WTC11 (cell line): ENCODE measurements around the gene CNTN5. TPM values are rescaled to one million over a fixed set of nuclear protein-coding genes. Genes with fewer than 3 reads are reported as not detected.

Source experiments
- ATAC-seq: fragments of 200-7000 bp; cut with Tn5 transposase; 2 replicates; pipeline ENCODE4 v1.10.0; 2021; ENCODE audit warnings: mild to moderate bottlenecking, moderate library complexity
- CTCF ChIA-PET: fragments of 300-600 bp; sonication (Branson Sonifier 250); formaldehyde crosslinking; loops from one replicate; lab custom pipeline; 2021; ENCODE audit warnings: antibody characterized with exemption; lab: Charles Lee
- POLR2A ChIA-PET: fragments of 350-600 bp; sonication (Branson Sonifier 250); formaldehyde crosslinking; loops from one replicate; lab custom pipeline; 2021; ENCODE audit warnings: antibody characterized with exemption; lab: Charles Lee
- DNase-seq: peaks from one replicate; pipeline ENCODE4 v3.0.0; 2021; ENCODE audit warnings: low spot score
- H3K27ac Mint-ChIP-seq: 2 replicates; pipeline ENCODE4 v1.8.0; 2021; ENCODE audit warnings: mixed read lengths
- H3K27me3 Mint-ChIP-seq: 2 replicates; pipeline ENCODE4 v1.8.0; 2021; ENCODE audit warnings: low read depth, mild to moderate bottlenecking, moderate library complexity, mixed read lengths
- H3K36me3 Mint-ChIP-seq: 2 replicates; pipeline ENCODE4 v1.8.0; 2021; ENCODE audit warnings: mixed read lengths
- H3K4me1 Mint-ChIP-seq: 2 replicates; pipeline ENCODE4 v1.8.0; 2022; ENCODE audit warnings: mixed read lengths
- H3K4me3 Mint-ChIP-seq: 2 replicates; pipeline ENCODE4 v1.8.0; 2021; ENCODE audit warnings: mild to moderate bottlenecking, moderate library complexity, mixed read lengths
- H3K9me3 Mint-ChIP-seq: 2 replicates; pipeline ENCODE4 v1.8.0; 2021; ENCODE audit warnings: mixed read lengths
- ATF1 ChIP-seq: sonication (generic); formaldehyde crosslinking; IDR thresholded peaks from 2 replicates; pipeline ENCODE4 v1.8.1; 2023; ENCODE audit warnings: mild to moderate bottlenecking, moderate library complexity, missing genetic modification reagents
- ELF4 ChIP-seq: sonication (generic); formaldehyde crosslinking; IDR thresholded peaks from 2 replicates; pipeline ENCODE4 v1.8.1; 2022; ENCODE audit warnings: low read depth, mild to moderate bottlenecking, moderate library complexity, missing genetic modification reagents
- FOXP1 ChIP-seq: sonication (generic); formaldehyde crosslinking; IDR thresholded peaks from 2 replicates; pipeline ENCODE4 v1.8.0; 2022; ENCODE audit warnings: missing genetic modification reagents, mild to moderate bottlenecking, moderate library complexity, borderline replicate concordance
- GTF2I ChIP-seq: fragments of 250-450 bp; sonication (Bioruptor Pico); conservative IDR thresholded peaks from 2 replicates; pipeline ENCODE4 v1.4.0; 2021; ENCODE audit warnings: mild to moderate bottlenecking
- MXD4 ChIP-seq: fragments of 250-450 bp; sonication (Bioruptor Pico); IDR thresholded peaks from 2 replicates; pipeline ENCODE4 v1.8.0; 2021; ENCODE audit warnings: mild to moderate bottlenecking, moderate library complexity, borderline replicate concordance
- NFATC4 ChIP-seq: fragments of 250-450 bp; sonication (Bioruptor Pico); IDR thresholded peaks from 2 replicates; pipeline ENCODE4 v1.9.0; 2021; ENCODE audit warnings: mild to moderate bottlenecking
- NFYB ChIP-seq: sonication (generic); formaldehyde crosslinking; conservative IDR thresholded peaks from 2 replicates; pipeline ENCODE4 v1.8.0; 2022; ENCODE audit warnings: low read depth, missing genetic modification reagents
- SOX15 ChIP-seq: fragments of 250-450 bp; sonication (Bioruptor Pico); IDR thresholded peaks from 2 replicates; pipeline ENCODE4 v1.9.0; 2021; ENCODE audit warnings: mild to moderate bottlenecking
- TEAD4 ChIP-seq: sonication (generic); formaldehyde crosslinking; IDR thresholded peaks from 2 replicates; pipeline ENCODE4 v1.8.0; 2022; ENCODE audit warnings: mild to moderate bottlenecking, missing genetic modification reagents
- ZNF232 ChIP-seq: sonication (generic); formaldehyde crosslinking; IDR thresholded peaks from 2 replicates; pipeline ENCODE4 v1.8.0; 2022; ENCODE audit warnings: mild to moderate bottlenecking, missing genetic modification reagents
- ZNF396 ChIP-seq: fragments of 250-450 bp; sonication (Bioruptor Pico); IDR thresholded peaks from 2 replicates; pipeline ENCODE4 v1.8.0; 2021; ENCODE audit warnings: mild to moderate bottlenecking, moderate library complexity, borderline replicate concordance
- total RNA-seq: library from RNA; stranded (reverse); gene quantifications from 3 replicates; pipeline ENCODE4 v1.2.3, GENCODE V29; 2021
- TF ChIP-seq, protein P1 (sequence below): sonication (generic); formaldehyde crosslinking; conservative IDR thresholded peaks from 2 replicates; pipeline ENCODE4 v1.8.1; 2023; ENCODE audit warnings: mild to moderate bottlenecking, low read depth, missing genetic modification reagents, moderate library complexity
- TF ChIP-seq, protein P2 (sequence below): fragments of 250-450 bp; sonication (Bioruptor Pico); IDR thresholded peaks from 2 replicates; pipeline ENCODE4 v1.8.0; 2021; ENCODE audit warnings: mild to moderate bottlenecking
- TF ChIP-seq, protein P3 (sequence below): sonication (generic); formaldehyde crosslinking; IDR thresholded peaks from 2 replicates; pipeline ENCODE4 v1.8.1; 2023; ENCODE audit warnings: mild to moderate bottlenecking, missing genetic modification reagents
- TF ChIP-seq, protein P4 (sequence below): sonication (generic); formaldehyde crosslinking; IDR thresholded peaks from 2 replicates; pipeline ENCODE4 v1.8.1; 2022; ENCODE audit warnings: mild to moderate bottlenecking, moderate library complexity, missing genetic modification reagents
- TF ChIP-seq, protein P5 (sequence below): fragments of 250-450 bp; sonication (Bioruptor Pico); IDR thresholded peaks from 2 replicates; pipeline ENCODE4 v1.9.0; 2021; ENCODE audit warnings: mild to moderate bottlenecking
- TF ChIP-seq, protein P6 (sequence below): sonication (generic); formaldehyde crosslinking; IDR thresholded peaks from 2 replicates; pipeline ENCODE4 v1.8.0; 2022; ENCODE audit warnings: mild to moderate bottlenecking, missing genetic modification reagents
- TF ChIP-seq, protein P7 (sequence below): fragments of 250-450 bp; sonication (Bioruptor Pico); IDR thresholded peaks from 2 replicates; pipeline ENCODE4 v1.9.0; 2021; ENCODE audit warnings: moderate library complexity, mild to moderate bottlenecking, inconsistent platforms, borderline replicate concordance

Gene CNTN5
- total RNA-seq, 1 experiment from 2014 or later, result 0.07 TPM

DNA sequence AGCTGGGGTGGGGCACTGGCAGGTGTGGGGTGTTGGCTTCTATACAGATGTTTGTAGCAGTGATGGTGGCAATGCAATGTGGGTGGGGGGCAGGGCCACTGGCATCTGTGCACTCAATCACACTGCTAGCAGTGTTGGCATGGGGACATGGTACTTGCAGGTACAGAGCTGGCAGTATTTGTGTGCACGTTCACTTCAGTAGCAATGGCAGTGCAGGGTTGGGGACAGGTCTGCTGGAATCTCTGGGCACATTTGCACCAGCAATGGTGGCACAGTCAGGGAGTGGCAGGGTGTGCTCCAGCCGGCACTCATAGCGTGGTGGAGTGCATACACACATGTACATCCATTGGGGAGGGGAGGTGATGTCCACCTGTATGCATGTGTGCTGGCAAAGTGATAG lies 775.2 kb downstream of the CNTN5 start:
- Mint-ChIP-seq H3K4me3 (no peak overlapping the region), H3K27ac (no peak overlapping the region), H3K4me1 (0 out of 2 replicates have a peak, but pooled peaks cover 4% of the 10 kb centered on the region), H3K27me3 (no peaks in the 10 kb centered on the region), H3K36me3 (no peaks in the 10 kb centered on the region), H3K9me3 (no peaks in the 10 kb centered on the region)
- DNase-seq (no peak), ATAC-seq (no peak)
- ChIA-PET POLR2A (no interaction called here), CTCF (no interaction called here)
- TF ChIP-seq MXD4 (CRISPR knock-in tag) (no peak), TEAD4 (CRISPR knock-in tag) (no peak), SOX15 (CRISPR knock-in tag) (no peak), ZNF232 (no peak), ELF4 (CRISPR knock-in tag) (no peak), ATF1 (no peak), GTF2I (CRISPR knock-in tag) (no peak), NFYB (CRISPR knock-in tag) (no peak), FOXP1 (CRISPR knock-in tag) (no peak), NFATC4 (CRISPR knock-in tag) (no peak), ZNF396 (CRISPR knock-in tag) (no peak)
- TF ChIP-seq, protein P1, sequence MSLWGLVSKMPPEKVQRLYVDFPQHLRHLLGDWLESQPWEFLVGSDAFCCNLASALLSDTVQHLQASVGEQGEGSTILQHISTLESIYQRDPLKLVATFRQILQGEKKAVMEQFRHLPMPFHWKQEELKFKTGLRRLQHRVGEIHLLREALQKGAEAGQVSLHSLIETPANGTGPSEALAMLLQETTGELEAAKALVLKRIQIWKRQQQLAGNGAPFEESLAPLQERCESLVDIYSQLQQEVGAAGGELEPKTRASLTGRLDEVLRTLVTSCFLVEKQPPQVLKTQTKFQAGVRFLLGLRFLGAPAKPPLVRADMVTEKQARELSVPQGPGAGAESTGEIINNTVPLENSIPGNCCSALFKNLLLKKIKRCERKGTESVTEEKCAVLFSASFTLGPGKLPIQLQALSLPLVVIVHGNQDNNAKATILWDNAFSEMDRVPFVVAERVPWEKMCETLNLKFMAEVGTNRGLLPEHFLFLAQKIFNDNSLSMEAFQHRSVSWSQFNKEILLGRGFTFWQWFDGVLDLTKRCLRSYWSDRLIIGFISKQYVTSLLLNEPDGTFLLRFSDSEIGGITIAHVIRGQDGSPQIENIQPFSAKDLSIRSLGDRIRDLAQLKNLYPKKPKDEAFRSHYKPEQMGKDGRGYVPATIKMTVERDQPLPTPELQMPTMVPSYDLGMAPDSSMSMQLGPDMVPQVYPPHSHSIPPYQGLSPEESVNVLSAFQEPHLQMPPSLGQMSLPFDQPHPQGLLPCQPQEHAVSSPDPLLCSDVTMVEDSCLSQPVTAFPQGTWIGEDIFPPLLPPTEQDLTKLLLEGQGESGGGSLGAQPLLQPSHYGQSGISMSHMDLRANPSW, result no peak
- TF ChIP-seq, protein P2, sequence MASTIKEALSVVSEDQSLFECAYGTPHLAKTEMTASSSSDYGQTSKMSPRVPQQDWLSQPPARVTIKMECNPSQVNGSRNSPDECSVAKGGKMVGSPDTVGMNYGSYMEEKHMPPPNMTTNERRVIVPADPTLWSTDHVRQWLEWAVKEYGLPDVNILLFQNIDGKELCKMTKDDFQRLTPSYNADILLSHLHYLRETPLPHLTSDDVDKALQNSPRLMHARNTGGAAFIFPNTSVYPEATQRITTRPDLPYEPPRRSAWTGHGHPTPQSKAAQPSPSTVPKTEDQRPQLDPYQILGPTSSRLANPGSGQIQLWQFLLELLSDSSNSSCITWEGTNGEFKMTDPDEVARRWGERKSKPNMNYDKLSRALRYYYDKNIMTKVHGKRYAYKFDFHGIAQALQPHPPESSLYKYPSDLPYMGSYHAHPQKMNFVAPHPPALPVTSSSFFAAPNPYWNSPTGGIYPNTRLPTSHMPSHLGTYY (CRISPR knock-in tag), result no peak
- TF ChIP-seq, protein P3, sequence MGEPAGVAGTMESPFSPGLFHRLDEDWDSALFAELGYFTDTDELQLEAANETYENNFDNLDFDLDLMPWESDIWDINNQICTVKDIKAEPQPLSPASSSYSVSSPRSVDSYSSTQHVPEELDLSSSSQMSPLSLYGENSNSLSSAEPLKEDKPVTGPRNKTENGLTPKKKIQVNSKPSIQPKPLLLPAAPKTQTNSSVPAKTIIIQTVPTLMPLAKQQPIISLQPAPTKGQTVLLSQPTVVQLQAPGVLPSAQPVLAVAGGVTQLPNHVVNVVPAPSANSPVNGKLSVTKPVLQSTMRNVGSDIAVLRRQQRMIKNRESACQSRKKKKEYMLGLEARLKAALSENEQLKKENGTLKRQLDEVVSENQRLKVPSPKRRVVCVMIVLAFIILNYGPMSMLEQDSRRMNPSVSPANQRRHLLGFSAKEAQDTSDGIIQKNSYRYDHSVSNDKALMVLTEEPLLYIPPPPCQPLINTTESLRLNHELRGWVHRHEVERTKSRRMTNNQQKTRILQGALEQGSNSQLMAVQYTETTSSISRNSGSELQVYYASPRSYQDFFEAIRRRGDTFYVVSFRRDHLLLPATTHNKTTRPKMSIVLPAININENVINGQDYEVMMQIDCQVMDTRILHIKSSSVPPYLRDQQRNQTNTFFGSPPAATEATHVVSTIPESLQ (CRISPR knock-in tag), result no peak
- TF ChIP-seq, protein P4, sequence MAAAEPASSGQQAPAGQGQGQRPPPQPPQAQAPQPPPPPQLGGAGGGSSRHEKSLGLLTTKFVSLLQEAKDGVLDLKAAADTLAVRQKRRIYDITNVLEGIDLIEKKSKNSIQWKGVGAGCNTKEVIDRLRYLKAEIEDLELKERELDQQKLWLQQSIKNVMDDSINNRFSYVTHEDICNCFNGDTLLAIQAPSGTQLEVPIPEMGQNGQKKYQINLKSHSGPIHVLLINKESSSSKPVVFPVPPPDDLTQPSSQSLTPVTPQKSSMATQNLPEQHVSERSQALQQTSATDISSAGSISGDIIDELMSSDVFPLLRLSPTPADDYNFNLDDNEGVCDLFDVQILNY, result no peak
- TF ChIP-seq, protein P5, sequence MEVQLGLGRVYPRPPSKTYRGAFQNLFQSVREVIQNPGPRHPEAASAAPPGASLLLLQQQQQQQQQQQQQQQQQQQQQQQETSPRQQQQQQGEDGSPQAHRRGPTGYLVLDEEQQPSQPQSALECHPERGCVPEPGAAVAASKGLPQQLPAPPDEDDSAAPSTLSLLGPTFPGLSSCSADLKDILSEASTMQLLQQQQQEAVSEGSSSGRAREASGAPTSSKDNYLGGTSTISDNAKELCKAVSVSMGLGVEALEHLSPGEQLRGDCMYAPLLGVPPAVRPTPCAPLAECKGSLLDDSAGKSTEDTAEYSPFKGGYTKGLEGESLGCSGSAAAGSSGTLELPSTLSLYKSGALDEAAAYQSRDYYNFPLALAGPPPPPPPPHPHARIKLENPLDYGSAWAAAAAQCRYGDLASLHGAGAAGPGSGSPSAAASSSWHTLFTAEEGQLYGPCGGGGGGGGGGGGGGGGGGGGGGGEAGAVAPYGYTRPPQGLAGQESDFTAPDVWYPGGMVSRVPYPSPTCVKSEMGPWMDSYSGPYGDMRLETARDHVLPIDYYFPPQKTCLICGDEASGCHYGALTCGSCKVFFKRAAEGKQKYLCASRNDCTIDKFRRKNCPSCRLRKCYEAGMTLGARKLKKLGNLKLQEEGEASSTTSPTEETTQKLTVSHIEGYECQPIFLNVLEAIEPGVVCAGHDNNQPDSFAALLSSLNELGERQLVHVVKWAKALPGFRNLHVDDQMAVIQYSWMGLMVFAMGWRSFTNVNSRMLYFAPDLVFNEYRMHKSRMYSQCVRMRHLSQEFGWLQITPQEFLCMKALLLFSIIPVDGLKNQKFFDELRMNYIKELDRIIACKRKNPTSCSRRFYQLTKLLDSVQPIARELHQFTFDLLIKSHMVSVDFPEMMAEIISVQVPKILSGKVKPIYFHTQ (CRISPR knock-in tag), result no peak
- TF ChIP-seq, protein P6, sequence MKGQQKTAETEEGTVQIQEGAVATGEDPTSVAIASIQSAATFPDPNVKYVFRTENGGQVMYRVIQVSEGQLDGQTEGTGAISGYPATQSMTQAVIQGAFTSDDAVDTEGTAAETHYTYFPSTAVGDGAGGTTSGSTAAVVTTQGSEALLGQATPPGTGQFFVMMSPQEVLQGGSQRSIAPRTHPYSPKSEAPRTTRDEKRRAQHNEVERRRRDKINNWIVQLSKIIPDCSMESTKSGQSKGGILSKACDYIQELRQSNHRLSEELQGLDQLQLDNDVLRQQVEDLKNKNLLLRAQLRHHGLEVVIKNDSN (CRISPR knock-in tag), result no peak
- TF ChIP-seq, protein P7, sequence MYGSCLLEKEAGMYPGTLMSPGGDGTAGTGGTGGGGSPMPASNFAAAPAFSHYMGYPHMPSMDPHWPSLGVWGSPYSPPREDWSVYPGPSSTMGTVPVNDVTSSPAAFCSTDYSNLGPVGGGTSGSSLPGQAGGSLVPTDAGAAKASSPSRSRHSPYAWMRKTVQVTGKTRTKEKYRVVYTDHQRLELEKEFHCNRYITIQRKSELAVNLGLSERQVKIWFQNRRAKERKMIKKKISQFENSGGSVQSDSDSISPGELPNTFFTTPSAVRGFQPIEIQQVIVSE (CRISPR knock-in tag), result no peak
